ENCODE data around the gene ACSM6. TPM values are rescaled to one million over a fixed set of nuclear protein-coding genes. Genes with fewer than 3 reads are reported as not detected.
"Not testable (repeated sequence)": the region's sequence is repeated elsewhere in the genome, so short reads cannot be mapped to it uniquely, and the experiment has no call there.

ACSM6 gene
- total RNA-seq, 2 donors from 2014 or later = not detected

DNA sequence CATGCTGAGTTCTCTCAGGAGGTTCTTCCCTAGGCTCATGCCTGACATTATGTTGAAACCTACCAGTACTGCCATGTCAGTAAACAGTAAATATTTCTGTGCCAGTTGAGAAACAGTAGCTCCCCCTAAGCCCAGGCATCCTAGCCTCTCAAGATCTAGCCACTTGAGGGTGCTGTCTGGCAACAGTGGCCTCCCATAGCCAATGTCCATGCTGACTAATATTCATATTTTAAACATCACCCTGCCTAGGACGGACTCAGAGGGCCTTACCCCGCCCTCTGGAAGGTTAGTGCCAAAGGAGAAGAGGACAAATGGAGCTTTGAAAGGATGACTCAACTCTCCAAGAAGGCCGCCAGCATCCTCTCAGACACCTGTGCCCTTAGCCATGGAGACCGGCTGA is 7.7 kb downstream of the ACSM6 start:
- TF ChIP-seq CTCF (IDR thresholded peaks at IDR 0.05) = no peak
- Histone ChIP-seq H3K27ac (no peak overlapping the region), H3K27me3 (replicated peaks; ENCODE audit: insufficient read depth) (no peaks in the 10 kb centered on the region), H3K4me1 (ENCODE audit: control insufficient read depth in 1 of 2, low read depth in 2 of 2) (no peaks in the 10 kb centered on the region), H3K36me3 (no peaks in the 10 kb centered on the region), H3K4me3 (no peak overlapping the region), H3K9me3 (no peaks in the 10 kb centered on the region)
- ATAC-seq (ENCODE audit: insufficient number of reproducible peaks, low FRiP score, low read depth) (no peak), DNase-seq (ENCODE audit: low spot score) (no peak)

DNA sequence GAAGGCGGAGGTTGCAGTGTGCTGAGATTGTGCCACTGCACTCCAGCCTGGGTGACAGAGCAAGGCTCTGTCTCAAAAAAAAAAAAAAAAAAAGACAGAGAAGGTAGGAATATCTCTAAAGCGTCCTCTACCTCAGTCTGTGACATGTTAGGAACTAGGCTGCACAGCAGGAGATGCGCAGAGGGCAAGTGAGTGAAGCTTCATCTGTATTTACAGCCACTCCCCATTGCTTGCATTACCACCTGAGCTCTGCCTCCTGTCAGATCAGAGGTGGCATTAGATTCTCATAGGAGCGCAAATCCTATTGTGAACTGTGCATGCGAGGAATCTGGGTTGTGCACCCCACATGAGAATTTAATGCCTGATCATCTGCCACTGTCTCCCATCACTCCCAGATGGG is 8.8 kb downstream of the ACSM6 start:
- H3K4me1 ChIP-seq (ENCODE audit: control insufficient read depth in 1 of 2, low read depth in 2 of 2); DNase-seq (ENCODE audit: low spot score); ATAC-seq (ENCODE audit: insufficient number of reproducible peaks, low FRiP score, low read depth); H3K9me3 ChIP-seq; H3K27me3 ChIP-seq (replicated peaks; ENCODE audit: insufficient read depth); H3K27ac ChIP-seq; H3K4me3 ChIP-seq; H3K36me3 ChIP-seq: not testable (repeated sequence)

GRCh38 chr10:95208702-95209391 is 14.8 kb downstream of the ACSM6 start:
- Histone ChIP-seq H3K27ac (no peak overlapping the region), H3K4me1 (ENCODE audit: control insufficient read depth in 1 of 2, low read depth in 2 of 2) (no peaks in the 10 kb centered on the region), H3K27me3 (replicated peaks; ENCODE audit: insufficient read depth) (no peaks in the 10 kb centered on the region), H3K9me3 (no peaks in the 10 kb centered on the region), H3K36me3 (no peaks in the 10 kb centered on the region), H3K4me3 (no peak overlapping the region)
- peak; percentile 11 for TF ChIP-seq CTCF (IDR thresholded peaks at IDR 0.05)
- DNase-seq (ENCODE audit: low spot score) (no peak), ATAC-seq (ENCODE audit: insufficient number of reproducible peaks, low FRiP score, low read depth) (no peak)

DNA sequence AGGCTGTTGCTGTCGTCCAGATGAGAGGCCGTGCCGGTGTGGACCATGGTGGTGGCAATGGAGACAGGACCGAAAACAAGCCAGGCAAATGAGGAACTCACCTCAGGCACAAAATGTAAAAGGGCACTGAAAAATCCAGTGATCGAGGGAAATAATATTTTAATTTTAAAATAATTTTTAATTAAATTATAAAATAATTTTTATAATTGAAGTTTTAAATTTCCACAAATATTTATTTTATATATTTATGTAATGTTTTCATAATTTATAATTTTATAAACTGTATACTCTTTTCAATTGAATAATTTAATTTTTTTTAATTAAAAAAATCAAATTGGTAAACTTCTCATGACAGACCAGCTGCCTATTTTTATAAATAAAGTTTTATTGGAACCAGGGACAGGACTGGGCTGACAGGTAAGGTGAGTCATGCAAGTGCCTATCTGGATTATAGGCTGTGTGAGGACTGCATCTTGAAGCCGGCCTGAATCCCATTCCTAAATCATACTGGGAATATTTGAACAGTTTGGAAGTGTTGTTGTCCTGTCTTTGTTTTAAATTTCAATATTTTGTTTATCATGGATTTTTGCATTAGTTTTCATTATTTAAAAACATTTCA is 15.6 kb downstream of the ACSM6 start:
- H3K36me3 ChIP-seq = no peaks in the 10 kb centered on the region
- no peaks in the 10 kb centered on the region for H3K4me1 ChIP-seq (ENCODE audit: control insufficient read depth in 1 of 2, low read depth in 2 of 2)
- no peak for TF ChIP-seq CTCF (IDR thresholded peaks at IDR 0.05)
- ATAC-seq (ENCODE audit: insufficient number of reproducible peaks, low FRiP score, low read depth) (no peak), DNase-seq (ENCODE audit: low spot score) (no peak)
- H3K27me3 ChIP-seq (replicated peaks; ENCODE audit: insufficient read depth) = no peaks in the 10 kb centered on the region
- H3K9me3 ChIP-seq = no peaks in the 10 kb centered on the region
- H3K4me3 ChIP-seq = no peak overlapping the region
- H3K27ac ChIP-seq = no peak overlapping the region

DNA sequence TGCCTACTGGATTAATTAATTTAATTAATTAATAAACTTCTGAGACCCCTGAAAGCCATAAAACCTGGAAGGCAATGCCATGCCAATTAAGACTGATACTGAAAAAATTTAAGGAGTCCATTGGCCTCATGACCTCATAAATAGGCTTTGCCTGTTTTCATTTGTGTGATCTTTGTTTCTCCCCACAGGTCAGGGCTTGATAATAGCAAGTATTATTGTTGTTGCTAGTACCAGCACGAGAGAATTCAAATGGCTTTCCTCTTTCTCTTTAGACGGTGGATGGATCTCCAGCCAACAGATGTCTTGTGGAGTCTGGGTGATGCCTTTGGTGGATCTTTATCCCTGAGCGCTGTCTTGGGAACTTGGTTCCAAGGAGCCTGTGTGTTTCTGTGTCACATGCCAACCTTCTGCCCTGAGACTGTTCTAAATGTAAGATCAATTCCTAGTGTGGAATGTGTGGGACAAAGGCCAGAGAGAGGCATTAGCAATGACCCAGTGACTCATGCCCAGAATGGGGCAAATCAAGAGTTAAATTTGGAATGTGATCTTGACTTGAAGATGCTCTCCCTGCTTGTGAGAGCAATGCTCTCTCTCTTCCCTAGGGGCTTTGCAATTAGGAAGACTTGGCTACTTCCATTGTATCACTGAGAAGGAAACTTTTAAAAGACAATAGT is 17.7 kb downstream of the ACSM6 start:
- Histone ChIP-seq H3K9me3 (no peaks in the 10 kb centered on the region), H3K4me1 (ENCODE audit: control insufficient read depth in 1 of 2, low read depth in 2 of 2) (peaks cover 0 to under 1% of the 10 kb centered on the region in 2 donors), H3K4me3 (no peak overlapping the region), H3K36me3 (no peaks in the 10 kb centered on the region), H3K27ac (no peak overlapping the region), H3K27me3 (replicated peaks; ENCODE audit: insufficient read depth) (no peaks in the 10 kb centered on the region)
- ATAC-seq (ENCODE audit: insufficient number of reproducible peaks, low FRiP score, low read depth) = no peak
- no peak for TF ChIP-seq CTCF (IDR thresholded peaks at IDR 0.05)
- DNase-seq (ENCODE audit: low spot score) = no peak
